H9 (cell line): Measurements from ENCODE around the gene FARSB. TPM values are rescaled to one million over a fixed set of nuclear protein-coding genes. Genes with fewer than 3 reads are reported as not detected.

Experiments
- DNase-seq: peaks from one replicate; pipeline ENCODE4 v3.0.0-alpha.2; 2017
- H2AFZ ChIP-seq: one replicate; pipeline ENCODE4 v1.6.1; 2013; ENCODE audit warnings: mild to moderate bottlenecking, low read length, control low read depth, moderate library complexity
- H2AK5ac ChIP-seq: 2 replicates; pipeline ENCODE4 v1.6.1; 2013; ENCODE audit warnings: low read length, control low read depth, mixed read lengths; ENCODE audit not compliant: insufficient read length
- H2BK120ac ChIP-seq: one replicate; pipeline ENCODE4 v1.6.1; 2013; ENCODE audit warnings: low read depth, mild to moderate bottlenecking, low read length, control low read depth, inconsistent platforms; ENCODE audit not compliant: poor library complexity, severe bottlenecking
- H2BK12ac ChIP-seq: 2 replicates; pipeline ENCODE4 v1.6.1; 2013; ENCODE audit warnings: low read length, control low read depth, mixed read lengths, low read depth; ENCODE audit not compliant: insufficient read length
- H2BK15ac ChIP-seq: 2 replicates; pipeline ENCODE4 v1.6.1; 2013; ENCODE audit warnings: low read depth, low read length, control low read depth
- H2BK20ac ChIP-seq: one replicate; pipeline ENCODE4 v1.6.1; 2013; ENCODE audit warnings: low read depth, mild to moderate bottlenecking, low read length, control low read depth, inconsistent platforms; ENCODE audit not compliant: poor library complexity, severe bottlenecking
- H2BK5ac ChIP-seq: 2 replicates; pipeline ENCODE4 v1.6.1; 2013; ENCODE audit warnings: low read length, control low read depth, mixed read lengths; ENCODE audit not compliant: insufficient read length
- H3K14ac ChIP-seq: 2 replicates; pipeline ENCODE4 v1.6.1; 2013; ENCODE audit warnings: low read length, control low read depth; ENCODE audit not compliant: insufficient read depth
- H3K18ac ChIP-seq: 2 replicates; pipeline ENCODE4 v1.6.1; 2013; ENCODE audit warnings: low read depth, mild to moderate bottlenecking, mixed read lengths, low read length, control low read depth; ENCODE audit not compliant: insufficient read length
- H3K23ac ChIP-seq: 2 replicates; pipeline ENCODE4 v1.6.1; 2013; ENCODE audit warnings: low read length, control low read depth, mixed read lengths, low read depth; ENCODE audit not compliant: insufficient read length
- H3K23me2 ChIP-seq: 2 replicates; pipeline ENCODE4 v1.6.1; 2013; ENCODE audit warnings: low read depth, mild to moderate bottlenecking, mixed read lengths, low read length, control low read depth; ENCODE audit not compliant: insufficient read length, poor library complexity, severe bottlenecking
- H3K27ac ChIP-seq: 2 replicates; pipeline ENCODE4 v1.5.1; 2013; ENCODE audit warnings: low read length, control low read depth, mixed read lengths, low read depth; ENCODE audit not compliant: insufficient read length
- H3K27me3 ChIP-seq: 2 replicates; pipeline ENCODE4 v1.6.1; 2013; ENCODE audit warnings: low read length, control low read depth, inconsistent platforms; ENCODE audit not compliant: insufficient read depth
- H3K4ac ChIP-seq: 2 replicates; pipeline ENCODE4 v1.6.1; 2013; ENCODE audit warnings: low read depth, mild to moderate bottlenecking, control low read depth, inconsistent platforms, low read length, moderate library complexity
- H3K4me1 ChIP-seq: 2 replicates; pipeline ENCODE4 v1.6.1; 2013; ENCODE audit warnings: low read length, control low read depth, inconsistent platforms; ENCODE audit not compliant: insufficient read depth
- H3K4me2 ChIP-seq: 2 replicates; pipeline ENCODE4 v1.6.1; 2013; ENCODE audit warnings: low read length, control low read depth, mixed read lengths; ENCODE audit not compliant: insufficient read length, insufficient read depth
- H3K56ac ChIP-seq: 2 replicates; pipeline ENCODE4 v1.6.1; 2013; ENCODE audit warnings: low read depth, mild to moderate bottlenecking, mixed read lengths, low read length, control low read depth; ENCODE audit not compliant: insufficient read length
- H3K79me1 ChIP-seq: 2 replicates; pipeline ENCODE4 v1.6.1; 2013; ENCODE audit warnings: low read depth, mild to moderate bottlenecking, moderate library complexity, low read length, control low read depth, inconsistent platforms; ENCODE audit not compliant: insufficient read depth, poor library complexity, severe bottlenecking
- H3K79me2 ChIP-seq: 2 replicates; pipeline ENCODE4 v1.6.1; 2013; ENCODE audit warnings: low read length, control low read depth, inconsistent platforms; ENCODE audit not compliant: insufficient read depth
- H3K9ac ChIP-seq: 2 replicates; pipeline ENCODE4 v1.6.1; 2013; ENCODE audit warnings: low read length, control low read depth, mixed read lengths; ENCODE audit not compliant: insufficient read length; ENCODE audit errors: extremely low read depth
- H3K9me3 ChIP-seq: one replicate; pipeline ENCODE4 v1.6.1; 2013; ENCODE audit warnings: low read depth, low read length, inconsistent platforms; ENCODE audit not compliant: control insufficient read depth
- H3T11ph ChIP-seq: one replicate; pipeline ENCODE4 v1.6.1; 2013; ENCODE audit warnings: mild to moderate bottlenecking, low read length, control low read depth, inconsistent platforms
- H4K20me1 ChIP-seq: one replicate; pipeline ENCODE4 v1.6.1; 2013; ENCODE audit not compliant: control insufficient read depth, insufficient read length, insufficient read depth
- H4K5ac ChIP-seq: 2 replicates; pipeline ENCODE4 v1.6.1; 2013; ENCODE audit warnings: low read depth, mild to moderate bottlenecking, mixed read lengths, low read length, control low read depth; ENCODE audit not compliant: insufficient read length
- H4K8ac ChIP-seq: replicated peaks from 2 replicates; pipeline ENCODE4 v1.6.1; 2013; ENCODE audit warnings: low read length, control low read depth, mixed read lengths, low read depth; ENCODE audit not compliant: insufficient read length
- H4K91ac ChIP-seq: 2 replicates; pipeline ENCODE4 v1.6.1; 2013; ENCODE audit warnings: low read depth, mild to moderate bottlenecking, moderate library complexity, mixed read lengths, low read length, control low read depth; ENCODE audit not compliant: insufficient read length
- H3K27ac Mint-ChIP-seq, 3 experiments: 2 replicates in 2 of 3; 3 replicates in 1 of 3; pipeline ENCODE4 v1.8.0; 2020 to 2021; ENCODE audit warnings: mixed read lengths in 3 of 3, mild to moderate bottlenecking in 1 of 3, moderate library complexity in 1 of 3
- H3K27me3 Mint-ChIP-seq: 2 replicates; pipeline ENCODE4 v1.8.0; 2021; ENCODE audit warnings: low read depth, mild to moderate bottlenecking, moderate library complexity, mixed read lengths
- H3K36me3 Mint-ChIP-seq, 3 experiments: 2 replicates in 2 of 3; 3 replicates in 1 of 3; pipeline ENCODE4 v1.8.0; 2020 to 2021; ENCODE audit warnings: low read depth in 3 of 3, mixed read lengths in 3 of 3; ENCODE audit not compliant: insufficient read depth in 1 of 3
- H3K4me1 Mint-ChIP-seq, 2 experiments: 2 replicates each; pipeline ENCODE4 v1.8.0; 2020; ENCODE audit warnings: mixed read lengths in 2 of 2
- H3K4me3 Mint-ChIP-seq, 2 experiments: 2 replicates in 1 of 2; 3 replicates in 1 of 2; pipeline ENCODE4 v1.8.0; 2020 to 2021; ENCODE audit warnings: mild to moderate bottlenecking in 2 of 2, mixed read lengths in 2 of 2, moderate library complexity in 1 of 2
- H3K9me3 Mint-ChIP-seq, 2 experiments: 2 replicates in 1 of 2; 3 replicates in 1 of 2; pipeline ENCODE4 v1.8.0; 2020; ENCODE audit warnings: mild to moderate bottlenecking in 2 of 2, mixed read lengths in 2 of 2, moderate library complexity in 1 of 2
- CTCF ChIP-seq: fragments of 200-600 bp; sonication (generic); conservative IDR thresholded peaks from 3 replicates; pipeline ENCODE4 v1.8.0; 2021; ENCODE audit warnings: antibody characterized with exemption, mild to moderate bottlenecking
- WGBS: extraction: QIAGEN DNeasy Blood & Tissue Kit; methylation state at CpG from one replicate; pipeline ENCODE4 v1.1.7; 2013; ENCODE audit warnings: missing lambda C conversion rate, low lambda C conversion rate, mixed read lengths; ENCODE audit not compliant: insufficient read length; ENCODE audit errors: extremely low coverage; 5-methylcytosine and 5-hydroxymethylcytosine counted together
- total RNA-seq: library from RNA; stranded (reverse); gene quantifications from 2 replicates; pipeline ENCODE4 v1.2.1, GENCODE V29; 2021

Gene FARSB
- total RNA-seq, 1 experiment from 2014 or later = 32.1 TPM

GRCh38 chr2:222575618-222576017 lies 80.3 kb downstream of the FARSB start:
- no peaks in the 10 kb centered on the region for H4K20me1 ChIP-seq
- H3K9me3 Mint-ChIP-seq = no peaks in the 10 kb centered on the region
- H3K4ac ChIP-seq = no peak overlapping the region
- peaks cover 0 to 20% of the 10 kb centered on the region in 2 experiments for H3K4me1 Mint-ChIP-seq
- no peak overlapping the region for H2BK12ac ChIP-seq
- no peaks in the 10 kb centered on the region for H3K4me1 ChIP-seq
- peaks cover 8 to 23% (median 9%) of the 10 kb centered on the region in 3 experiments; a peak in 5 of 7 replicates for H3K36me3 Mint-ChIP-seq
- no peaks in the 10 kb centered on the region for H3K27me3 Mint-ChIP-seq
- H3K27me3 ChIP-seq = no peaks in the 10 kb centered on the region
- no peaks in the 10 kb centered on the region for H3K79me2 ChIP-seq
- DNase-seq = no peak
- H3K4me3 Mint-ChIP-seq = no peak overlapping the region
- H4K8ac ChIP-seq = no peak overlapping the region
- WGBS = no CpG with 5 or more reads among the region's 2 CpGs
- no peak overlapping the region for H2AK5ac ChIP-seq
- no peak overlapping the region for H3K14ac ChIP-seq
- no peak overlapping the region for H3K4me2 ChIP-seq
- H4K91ac ChIP-seq = no peak overlapping the region
- no peak overlapping the region for H2BK20ac ChIP-seq
- no peak overlapping the region for H3K23ac ChIP-seq
- no peak overlapping the region for H2BK120ac ChIP-seq
- H4K5ac ChIP-seq = no peak overlapping the region
- peaks cover 2% of the 10 kb centered on the region for H3K79me1 ChIP-seq
- H3K27ac ChIP-seq = no peak overlapping the region
- no peak overlapping the region for H3K18ac ChIP-seq
- no peak overlapping the region for H3K56ac ChIP-seq
- TF ChIP-seq CTCF = no peak
- H3K23me2 ChIP-seq = no peaks in the 10 kb centered on the region
- no peak overlapping the region for H3T11ph ChIP-seq
- H2BK5ac ChIP-seq = no peak overlapping the region
- H3K9me3 ChIP-seq = no peaks in the 10 kb centered on the region
- no peak overlapping the region for H3K27ac Mint-ChIP-seq
- H2AFZ ChIP-seq = no peak overlapping the region
- H2BK15ac ChIP-seq = no peak overlapping the region
- H3K9ac ChIP-seq = no peak overlapping the region
